Choroid plexus epithelial cell (primary cell): Measurements from ENCODE around the gene KIAA1328.

ENCODE experiments used
- DNase-seq: peaks from one replicate; pipeline ENCODE4 v3.0.0-alpha.2; 2010; ENCODE audit warnings: low read depth
- H3K4me3 ChIP-seq: 2 replicates; pipeline ENCODE4 v1.5.1; 2011; ENCODE audit warnings: low read depth, mild to moderate bottlenecking, control low read depth, low read length, moderate library complexity
- CTCF ChIP-seq: conservative IDR thresholded peaks from 2 replicates; pipeline ENCODE4 v1.5.1; 2011; ENCODE audit warnings: low read depth, mild to moderate bottlenecking, control low read depth, inconsistent platforms, low read length, moderate library complexity

Gene KIAA1328

GRCh38 chr18:37275237-37275741 lies 446.4 kb downstream of the KIAA1328 start:
- no peak overlapping the region for H3K4me3 ChIP-seq
- DNase-seq = no peak
- no peak for TF ChIP-seq CTCF

GRCh38 chr18:37276111-37276890 lies 447.4 kb downstream of the KIAA1328 start:
- TF ChIP-seq CTCF = no peak

GRCh38 chr18:37277804-37278203 lies 448.9 kb downstream of the KIAA1328 start:
- TF ChIP-seq CTCF = no peak
- no peak overlapping the region for H3K4me3 ChIP-seq
- DNase-seq = no peak

More at GRCh38 chr18:37276111-37276890, 447.4 kb downstream of the KIAA1328 start:
- no peak overlapping the region for H3K4me3 ChIP-seq
- no peak for DNase-seq
